HG02759 (cell line): ENCODE results near the gene PREX1.
A peak's percentile ranks its signal among the peaks of the same experiment; 100 is the strongest.
"Not testable (repeated sequence)": the region's sequence is repeated elsewhere in the genome, so short reads cannot be mapped to it uniquely, and the experiment has no call there.

Source experiments
- ATAC-seq: cut with Tn5 transposase; IDR thresholded peaks from one replicate; pipeline ENCODE4 v1.9.1; 2021; ENCODE audit warnings: mild to moderate bottlenecking, moderate library complexity; ENCODE audit not compliant: unreplicated experiment

Gene PREX1

DNA sequence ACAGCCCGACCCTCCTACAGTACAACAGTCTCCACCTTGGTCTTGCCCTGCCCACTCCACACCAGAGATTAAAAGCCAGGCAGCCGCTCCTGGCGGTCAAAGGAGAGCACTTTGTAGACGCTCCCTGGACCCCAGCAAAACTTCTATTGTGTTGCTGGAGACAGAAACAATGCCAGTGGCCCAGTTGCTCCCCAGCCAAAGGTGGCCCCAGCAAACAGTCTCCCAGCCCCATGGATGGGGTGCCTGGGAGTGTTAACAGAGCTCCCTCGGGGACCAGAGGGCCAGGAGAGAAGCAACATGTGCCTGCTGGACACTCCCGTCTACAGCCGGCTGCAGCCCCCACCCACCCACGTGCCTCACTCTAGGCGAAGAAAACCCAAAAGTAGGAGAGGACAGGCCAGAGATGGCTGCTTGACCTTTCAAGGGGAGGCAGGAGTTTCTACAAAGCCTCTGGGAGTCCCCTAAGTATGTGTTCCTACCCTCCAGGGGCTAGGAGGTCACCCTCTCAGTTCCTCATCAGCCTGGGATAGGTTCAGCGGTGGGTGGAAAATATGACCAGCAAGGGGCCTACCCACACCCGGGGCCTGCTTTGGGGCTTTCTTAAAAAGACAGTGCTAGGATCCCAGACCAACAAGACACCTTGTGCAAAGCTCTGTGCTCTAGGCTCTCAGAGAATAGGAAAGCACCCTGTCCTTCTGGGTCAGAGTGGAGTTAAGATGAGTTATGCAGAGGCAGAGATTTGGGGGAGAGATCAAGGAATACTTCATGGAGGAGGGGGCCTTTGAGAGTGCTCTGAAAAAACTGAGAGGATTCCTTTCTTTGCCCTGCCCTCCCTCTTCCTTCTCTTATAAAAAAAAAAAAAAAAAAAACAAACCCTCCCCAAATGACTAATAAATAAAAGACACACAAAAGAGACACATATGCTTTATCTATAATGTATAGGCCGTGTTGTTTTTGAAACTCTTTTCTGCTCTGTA is 19.0 kb upstream of the PREX1 start:
- peak; percentile 95 for ATAC-seq

DNA sequence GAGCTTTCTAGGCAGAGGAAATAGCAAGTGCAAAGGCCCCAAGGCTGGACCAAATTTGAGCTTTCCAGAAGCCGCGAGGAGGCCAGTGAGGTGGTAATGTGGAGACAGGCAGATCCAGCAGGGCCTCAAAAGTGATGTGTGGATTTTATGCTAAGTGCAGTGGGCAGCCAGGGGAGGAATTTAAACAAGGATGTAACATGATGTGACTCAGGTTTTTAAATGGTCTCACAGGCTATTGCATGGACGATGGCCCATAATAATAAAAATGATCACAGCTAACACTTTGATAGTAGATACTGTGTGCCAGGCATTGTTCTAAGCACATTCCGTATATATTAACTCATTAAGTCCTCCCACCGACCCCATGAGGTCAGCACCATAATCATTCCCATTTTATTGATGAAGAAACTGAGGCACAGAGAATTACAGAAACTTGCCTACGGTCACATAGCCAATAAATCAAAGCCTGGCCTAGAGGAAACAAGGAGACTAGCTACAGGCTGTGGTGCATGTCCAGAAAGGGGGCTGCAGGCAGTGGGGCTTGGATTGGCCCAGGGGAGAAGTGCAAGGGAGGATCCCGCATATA is 18.0 kb upstream of the PREX1 start:
- no peak for ATAC-seq

DNA sequence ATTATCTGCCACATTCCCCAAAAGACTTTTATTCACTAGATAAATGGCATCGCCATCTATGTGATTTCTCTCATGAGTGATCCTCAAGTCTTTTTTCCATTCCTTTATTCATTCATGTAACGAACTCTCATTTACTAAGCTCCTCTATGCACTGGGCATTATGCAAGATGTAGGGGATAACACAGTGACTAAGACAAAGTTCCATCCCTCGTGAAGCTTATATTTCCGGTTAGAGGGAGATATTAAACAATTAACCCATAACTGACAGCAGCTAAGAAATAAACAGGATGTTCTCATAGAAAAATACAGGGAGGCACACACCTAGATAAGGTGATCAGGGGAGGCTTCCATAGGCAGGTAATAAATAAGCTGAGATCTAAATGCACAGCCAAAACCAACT is 17.2 kb upstream of the PREX1 start:
- no peak for ATAC-seq

DNA sequence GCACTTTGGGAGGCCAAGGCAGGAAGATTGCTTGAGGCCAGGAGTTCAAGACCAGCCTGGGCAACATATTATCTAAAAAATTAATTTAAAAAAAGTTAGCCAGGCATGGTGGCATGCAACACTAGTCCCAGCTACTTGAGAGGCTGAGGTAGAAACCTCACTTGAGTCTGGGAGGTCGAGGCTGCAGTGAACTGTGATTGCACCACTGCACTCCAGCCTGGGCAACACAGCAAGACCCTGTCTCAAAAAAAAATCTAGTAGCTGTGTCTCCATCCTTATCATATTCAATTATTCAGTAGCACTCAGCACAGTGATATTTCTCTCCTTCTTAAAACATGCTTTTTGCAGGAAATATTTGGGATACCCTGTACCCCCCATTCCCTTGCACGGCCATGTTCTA is 16.1 kb upstream of the PREX1 start:
- ATAC-seq = not testable (repeated sequence)

DNA sequence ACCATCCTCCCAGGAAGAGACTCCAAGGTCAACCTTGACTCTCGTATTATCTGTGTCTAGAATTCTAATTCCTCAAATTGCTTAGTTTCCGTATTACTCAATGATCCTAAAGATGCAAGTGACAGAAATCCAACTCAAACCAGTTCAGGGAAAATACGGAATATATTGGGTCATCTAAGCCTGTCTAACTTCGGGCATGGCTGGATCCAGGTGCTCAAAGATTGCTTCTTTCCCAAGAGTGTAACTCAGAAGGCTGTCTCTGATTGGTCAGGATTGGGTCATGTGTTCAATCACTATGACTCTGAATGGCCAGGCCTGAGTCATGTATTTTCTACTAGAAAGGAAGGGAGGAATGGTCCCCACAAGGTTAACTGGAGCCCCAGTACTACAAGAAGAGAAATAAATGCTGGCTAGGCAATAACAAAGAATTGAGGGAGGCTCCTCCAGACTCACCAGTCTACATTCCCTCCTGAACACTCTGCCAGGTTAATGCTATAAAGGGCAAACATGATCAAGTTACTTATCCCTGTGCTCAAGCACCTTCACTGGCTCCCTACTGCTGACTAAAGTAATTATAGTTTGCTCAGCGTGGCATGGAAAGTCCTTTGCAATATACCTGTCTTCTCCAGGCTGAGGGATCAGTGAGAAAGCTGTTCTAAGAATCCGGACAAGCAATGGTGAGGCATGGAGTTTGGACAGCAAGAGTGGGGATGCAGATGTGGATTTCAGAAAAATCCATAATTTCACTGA is 15.4 kb upstream of the PREX1 start:
- no peak for ATAC-seq

DNA sequence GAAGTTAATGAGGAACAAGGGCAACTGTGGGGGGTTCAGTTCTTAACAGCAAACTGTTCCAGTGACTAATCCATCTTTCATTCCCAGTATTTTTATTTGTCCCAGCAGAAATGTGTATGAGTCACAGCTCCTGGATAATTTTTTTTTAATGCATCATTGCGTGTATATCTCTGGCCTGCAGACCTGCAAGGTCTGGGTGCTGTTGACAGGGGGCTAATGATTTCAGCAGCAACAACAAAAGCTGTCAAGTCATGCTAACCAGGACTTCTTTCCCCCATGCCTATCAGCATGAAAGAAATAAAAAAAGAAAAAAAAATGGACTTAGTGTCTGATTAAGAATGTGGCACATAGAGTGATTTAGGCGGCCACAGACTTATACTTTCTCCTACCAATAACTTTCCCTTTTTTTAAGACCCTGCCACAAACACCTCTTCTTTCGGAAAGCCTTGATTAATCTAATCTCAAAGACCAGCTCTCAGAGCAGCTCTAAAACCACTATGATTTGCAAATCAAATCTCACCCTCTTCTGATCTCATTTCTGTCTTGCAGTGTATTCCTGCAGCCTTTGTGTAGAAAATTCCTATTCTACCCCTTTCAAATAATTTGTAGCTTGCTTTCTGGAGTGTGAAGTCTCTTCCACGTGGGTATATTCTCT is 14.2 kb upstream of the PREX1 start:
- no peak for ATAC-seq

DNA sequence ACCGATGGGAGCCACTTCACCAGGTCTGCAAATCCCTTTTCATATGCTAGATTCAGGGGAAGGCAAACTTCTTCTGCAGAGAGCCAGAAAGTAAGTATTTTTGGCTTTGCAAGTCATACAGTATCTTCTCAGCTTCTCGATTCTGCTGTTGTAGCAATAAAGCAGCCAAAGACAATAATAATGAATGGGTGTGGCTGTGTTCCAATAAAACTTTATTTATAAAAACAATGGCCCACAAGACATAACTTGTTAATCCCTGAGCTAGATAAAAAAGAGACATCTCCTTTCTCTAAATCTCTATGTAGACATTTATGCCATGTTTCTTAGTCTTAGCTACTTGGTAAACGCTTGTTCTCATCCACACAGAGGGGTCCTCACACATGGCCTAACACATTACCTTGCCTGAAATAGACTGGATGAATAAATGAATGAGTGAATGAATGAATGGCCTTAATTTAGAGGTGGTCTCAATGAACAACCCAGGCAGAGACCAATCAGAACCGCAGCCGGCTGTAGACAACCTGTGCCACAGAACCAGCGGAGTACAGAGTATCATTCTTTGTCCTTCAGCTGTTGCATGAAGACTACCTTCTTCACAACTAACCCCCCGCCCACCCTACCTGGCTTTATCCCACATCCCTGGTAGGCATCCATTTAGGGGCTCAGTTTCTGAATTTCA is 13.5 kb upstream of the PREX1 start:
- ATAC-seq = no peak

DNA sequence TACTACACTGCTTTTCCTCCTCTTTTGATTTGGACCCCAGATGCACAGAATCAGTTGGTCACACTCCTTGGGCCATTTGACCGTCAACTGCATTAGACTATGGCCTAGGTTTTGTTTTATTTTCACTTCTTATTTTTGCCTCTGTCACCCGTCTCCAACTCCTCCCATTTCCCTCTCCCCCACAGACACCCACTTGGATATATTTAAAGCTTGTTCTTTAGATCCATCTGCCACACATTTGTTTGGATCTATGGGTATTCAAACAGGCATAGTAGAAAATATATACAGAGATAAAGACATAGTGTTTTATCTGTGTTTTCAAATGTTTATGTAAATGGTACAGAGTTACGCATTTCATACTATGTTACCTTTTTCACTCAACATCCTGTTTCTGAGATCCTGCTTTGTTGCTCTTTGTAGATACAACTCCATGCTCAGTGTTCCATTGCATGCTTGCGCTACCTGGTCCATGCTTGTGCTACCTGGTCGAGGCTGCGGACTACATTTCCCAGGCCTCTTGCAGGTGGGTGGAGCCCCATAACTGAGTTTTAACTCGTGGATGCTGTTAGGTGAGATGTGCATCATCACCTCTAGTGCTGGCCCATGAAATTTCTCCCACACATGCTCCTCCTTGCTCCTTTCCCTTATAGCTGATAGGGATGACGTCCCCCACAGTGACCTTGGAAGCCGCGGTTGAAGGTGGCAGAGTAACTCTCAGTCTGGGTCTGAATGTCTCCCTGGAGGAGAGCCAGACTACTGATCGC is 11.5 kb upstream of the PREX1 start:
- ATAC-seq = no peak

DNA sequence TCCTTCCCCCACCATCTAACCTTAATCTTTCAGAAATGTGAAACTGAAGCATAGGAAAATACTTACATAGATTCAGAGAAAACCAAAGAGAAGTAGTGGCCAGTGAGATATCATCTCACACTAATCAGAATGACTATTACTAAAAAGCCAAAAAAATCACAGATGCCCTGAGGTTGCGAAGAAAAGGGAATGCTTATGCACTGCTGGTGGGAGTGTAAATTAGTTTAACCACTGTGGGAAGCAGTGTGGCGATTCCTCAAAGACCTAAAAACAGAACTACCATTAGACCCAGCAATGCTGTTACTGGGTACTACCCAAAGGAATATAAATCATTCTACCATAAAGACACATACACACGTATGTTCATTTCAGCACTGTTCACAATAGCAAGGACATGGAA is 9.2 kb upstream of the PREX1 start:
- no peak for ATAC-seq

DNA sequence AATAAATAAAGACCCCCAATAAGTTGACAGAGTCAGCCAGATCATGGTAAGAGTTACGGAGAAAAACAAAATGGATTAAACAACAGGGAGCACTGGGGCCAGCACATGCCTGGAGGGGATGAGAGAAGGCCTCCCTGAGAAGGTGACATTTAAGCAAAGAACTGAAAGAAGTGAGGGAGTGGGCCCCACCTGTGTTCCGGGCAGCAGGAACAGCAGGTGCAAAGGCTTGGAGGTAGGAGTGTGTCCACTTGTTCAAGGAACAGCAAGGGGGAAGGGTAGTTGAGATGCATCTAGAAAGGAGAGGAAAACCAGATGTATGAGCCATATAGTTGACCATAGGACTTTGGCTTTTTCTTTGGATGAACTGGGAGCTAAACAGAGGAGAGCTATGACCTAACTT is 7.6 kb upstream of the PREX1 start:
- ATAC-seq = no peak

DNA sequence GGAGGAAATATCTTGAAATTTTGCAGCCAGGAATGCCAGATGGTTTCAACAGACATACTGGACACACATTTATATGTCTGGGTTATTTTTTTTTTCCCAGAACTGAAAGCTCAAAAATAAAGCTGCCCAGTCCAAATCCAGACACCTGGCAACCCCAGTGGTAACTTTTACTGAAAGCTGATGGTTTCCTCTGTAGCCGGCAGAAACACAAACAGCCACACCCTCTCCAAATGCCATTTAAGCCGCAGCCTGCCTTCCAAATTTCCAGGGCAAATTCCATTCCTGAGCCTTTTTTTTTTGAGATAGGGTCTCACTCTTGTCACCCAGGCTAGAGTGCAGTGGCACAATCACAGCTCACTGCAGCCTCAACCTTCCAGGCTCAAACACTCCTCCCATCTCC is 6.5 kb upstream of the PREX1 start:
- ATAC-seq = no peak

DNA sequence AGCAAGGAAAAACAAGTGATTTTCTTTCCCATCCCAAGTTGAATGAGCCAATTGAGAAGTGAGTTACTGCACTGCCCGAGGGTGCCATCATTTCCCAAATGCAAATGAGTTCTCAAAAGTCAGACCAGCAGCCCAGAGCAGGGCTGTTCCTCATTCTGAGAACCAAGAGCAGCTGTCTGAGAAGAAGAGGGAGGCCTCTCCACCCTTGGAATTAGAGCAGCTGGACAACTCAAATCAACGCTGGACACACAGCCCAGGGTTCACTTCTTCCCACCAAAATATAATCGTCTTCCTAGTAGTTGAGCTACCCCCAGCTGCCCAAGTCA is 4.6 kb upstream of the PREX1 start:
- ATAC-seq = no peak

DNA sequence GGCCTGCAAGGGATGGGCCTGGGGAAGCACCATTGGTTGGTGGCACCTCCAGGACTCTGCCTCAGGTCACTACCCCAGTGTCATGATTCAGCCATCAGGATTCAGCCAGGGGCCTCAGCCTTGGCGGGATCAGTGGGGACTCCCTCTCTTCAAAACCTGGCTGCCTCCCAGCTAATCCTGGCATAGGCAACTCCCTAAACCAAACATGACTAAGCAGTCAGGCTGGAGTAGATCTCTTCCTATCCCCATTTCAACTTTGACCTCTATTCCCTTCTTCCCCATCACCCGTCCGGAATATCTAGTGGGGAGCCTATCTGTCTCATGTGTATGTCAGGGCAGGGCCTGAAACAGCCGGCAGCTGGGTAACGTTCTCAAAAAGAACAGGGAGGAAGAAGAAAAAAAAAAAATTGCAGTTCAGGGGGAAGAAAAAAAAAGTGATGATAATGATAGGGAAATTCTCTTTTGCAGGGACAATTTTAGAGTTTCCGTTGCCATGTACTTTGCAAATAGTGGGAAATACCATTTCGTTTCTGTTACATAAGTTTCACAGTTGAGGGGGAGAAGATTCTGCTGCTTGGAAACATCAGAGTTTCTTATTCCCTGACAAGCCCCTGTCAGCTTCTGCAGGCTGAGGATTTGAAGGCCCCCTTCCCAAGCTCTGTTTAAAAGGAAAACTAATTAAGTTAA is 4.1 kb upstream of the PREX1 start:
- ATAC-seq = no peak

DNA sequence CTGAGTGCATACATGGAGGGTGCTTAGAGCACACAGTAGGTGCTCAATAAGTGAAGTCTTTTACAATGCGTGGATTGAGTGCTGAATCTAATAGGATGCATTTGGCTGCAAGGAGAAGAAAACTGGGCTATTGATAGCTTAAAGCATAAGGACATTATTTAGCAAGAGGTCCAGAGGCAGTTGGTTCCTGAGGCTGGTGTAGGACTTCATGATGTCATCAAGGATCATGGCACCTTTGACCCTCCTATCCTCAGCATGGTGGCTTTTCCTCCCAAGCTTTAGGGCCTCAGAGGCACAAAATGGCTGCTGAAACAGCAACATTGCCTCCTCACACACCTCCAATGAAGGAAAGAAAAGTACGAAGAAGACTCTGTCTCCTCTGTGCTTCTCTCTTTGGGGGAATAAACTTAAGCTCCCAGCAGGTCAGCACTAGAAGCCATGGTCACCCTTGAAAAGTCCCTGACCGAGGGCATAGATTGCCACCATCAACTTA is 3.1 kb upstream of the PREX1 start:
- no peak for ATAC-seq

DNA sequence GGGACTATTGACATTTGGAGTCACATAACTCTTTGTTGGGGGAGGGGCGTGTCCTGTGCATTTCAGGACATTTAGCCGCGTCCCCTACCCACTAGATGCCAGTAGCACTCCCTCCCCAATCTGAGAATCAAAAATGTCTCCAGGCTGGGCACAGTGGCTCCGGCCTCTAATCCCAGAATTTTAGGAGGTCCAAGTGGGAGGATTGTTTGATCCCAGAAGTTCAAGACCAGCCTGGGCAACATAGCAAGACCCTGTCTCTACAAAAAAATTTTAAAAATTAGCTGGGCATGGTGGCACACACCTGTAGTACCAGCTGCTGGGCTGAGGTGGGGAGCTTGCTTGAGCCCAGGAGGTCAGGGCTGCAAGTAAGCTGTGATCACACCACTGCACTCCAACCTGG is 2.1 kb upstream of the PREX1 start:
- ATAC-seq = no peak

DNA sequence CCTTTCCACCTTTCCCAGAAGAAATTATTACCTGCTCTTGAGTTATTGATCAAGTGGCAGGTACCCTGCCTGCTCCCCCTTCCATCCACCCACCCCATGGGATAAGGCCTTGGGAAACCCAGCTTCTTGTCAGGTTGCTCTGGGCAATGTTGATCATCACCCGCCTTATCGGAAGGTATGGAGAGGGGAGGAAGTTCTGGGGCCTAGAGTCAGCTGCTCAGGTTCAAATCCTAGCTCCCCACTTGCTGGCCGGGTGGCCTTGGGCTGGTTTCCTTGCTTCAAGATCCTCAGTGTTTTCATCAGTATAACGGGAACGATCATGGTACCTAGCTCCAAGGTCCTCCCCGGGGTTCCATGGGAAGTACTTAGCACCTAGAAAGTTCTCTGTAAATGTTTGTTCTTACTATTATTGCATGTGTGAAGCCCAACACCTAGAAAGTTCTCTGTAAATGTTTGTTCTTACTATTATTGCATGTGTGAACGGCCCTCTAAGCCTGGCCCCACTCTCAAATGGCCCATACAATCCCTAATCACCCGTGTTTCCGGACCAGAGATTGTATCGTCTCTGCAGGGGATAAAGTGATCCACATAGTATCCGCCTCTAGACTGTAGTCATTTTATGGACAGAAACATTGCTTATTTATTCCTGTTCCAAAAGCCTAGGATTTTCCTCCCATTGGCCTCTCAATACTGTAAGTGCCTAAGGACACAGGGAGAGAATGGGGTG is 1.1 kb upstream of the PREX1 start:
- no peak for ATAC-seq

DNA sequence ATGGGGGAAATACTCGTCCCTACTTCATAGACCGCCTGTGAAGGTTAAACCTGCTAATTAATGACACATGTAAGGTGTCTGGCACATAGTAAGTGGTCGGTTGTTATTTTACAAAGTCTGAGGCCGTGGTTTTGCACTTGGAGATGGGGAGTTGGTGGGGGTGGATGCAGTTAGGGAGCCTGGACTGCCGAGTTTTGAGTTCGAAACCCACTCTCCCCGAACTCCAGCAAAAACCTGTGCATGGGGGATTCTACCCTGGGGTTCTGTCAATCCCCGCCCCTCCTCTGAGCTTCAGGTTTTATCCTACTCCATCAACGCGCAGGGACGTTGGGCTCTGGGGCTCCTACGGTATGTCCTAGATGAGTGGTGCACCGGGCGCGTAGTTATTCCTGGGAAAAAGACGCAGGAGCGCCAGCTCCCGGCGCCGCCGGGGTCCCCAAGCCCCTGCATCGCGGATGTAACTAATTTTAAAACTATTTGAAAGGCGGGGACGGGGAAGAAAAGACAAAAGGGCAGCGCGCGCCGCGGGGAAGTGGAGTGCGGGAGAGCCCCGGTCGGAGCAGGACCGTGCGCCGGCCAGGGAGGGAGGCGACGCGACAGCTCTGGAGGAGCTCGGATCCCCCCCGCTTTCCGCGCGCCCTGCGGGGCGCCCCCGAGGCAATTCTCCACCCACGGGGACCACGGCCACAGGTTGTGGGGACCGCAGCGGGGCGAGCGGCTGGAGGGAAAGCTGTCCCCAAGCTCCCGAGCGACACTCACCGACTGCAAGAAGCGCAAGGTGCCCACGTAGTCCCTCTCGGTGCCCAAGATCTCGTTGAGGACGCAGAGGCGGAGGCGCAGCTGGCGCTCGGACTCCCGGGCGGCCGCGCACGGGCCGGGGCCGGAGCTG is 672 bp downstream of the PREX1 start:
- ATAC-seq = peak; percentile 14

DNA sequence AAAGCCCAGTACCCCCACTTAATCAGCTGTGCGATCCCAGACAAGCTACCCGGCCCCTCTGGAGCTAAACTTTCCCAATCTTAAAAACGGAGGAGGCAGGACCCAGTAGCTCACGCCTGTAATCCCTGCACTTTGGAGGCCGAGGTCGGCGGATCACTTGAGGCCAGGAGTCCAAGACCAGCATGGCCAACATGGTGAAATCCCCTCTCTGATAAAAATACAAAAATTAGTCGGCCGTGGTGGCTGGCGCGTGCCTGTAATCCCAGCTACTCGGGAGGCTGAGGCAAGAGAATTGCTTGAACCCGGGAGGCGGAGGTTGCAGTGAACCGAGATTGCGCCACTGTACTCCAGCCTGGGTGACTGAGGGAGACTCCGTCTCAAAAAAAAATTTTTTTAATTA is 1.3 kb downstream of the PREX1 start:
- not testable (repeated sequence) for ATAC-seq
